Common myeloid progenitor, CD34-positive (primary cell): ENCODE measurements around the gene NASP.

Experiments
- CTCF ChIA-PET: fragments of 350-600 bp; sonication (Branson Sonifier 250); formaldehyde crosslinking; loops from one replicate; lab custom pipeline; 2021; ENCODE audit warnings: antibody characterized with exemption; lab: Charles Lee
- POLR2A ChIA-PET: fragments of 350-600 bp; sonication (Branson Sonifier 250); formaldehyde crosslinking; loops from one replicate; lab custom pipeline; 2021; ENCODE audit warnings: antibody characterized with exemption; lab: Charles Lee
- DNase-seq, 3 donors: peaks; one replicate each; pipeline versions ENCODE4 v3.0.0 to v3.0.0-alpha.2; 2013
- H3K27ac ChIP-seq, 2 experiments: 1 replicate in 1 of 2; 2 replicates in 1 of 2; pipeline ENCODE4 v1.7.0; 2013; ENCODE audit warnings: inconsistent platforms in 2 of 2, low read length in 2 of 2, mild to moderate bottlenecking in 2 of 2, low read depth in 1 of 2, moderate library complexity in 1 of 2; ENCODE audit not compliant: severe bottlenecking in 2 of 2, insufficient read depth in 1 of 2, poor library complexity in 1 of 2
- H3K27me3 ChIP-seq, 5 experiments: replicated peaks in 2 of 5; 1 replicate in 3 of 5; 2 replicates in 2 of 5; pipeline versions ENCODE4 v1.6.1 to v1.7.0; 2013; ENCODE audit warnings: low read length in 4 of 5, mild to moderate bottlenecking in 2 of 5, moderate library complexity in 2 of 5, inconsistent platforms in 1 of 5; ENCODE audit not compliant: insufficient read depth in 5 of 5, control insufficient read depth in 4 of 5
- H3K36me3 ChIP-seq, 4 experiments: 1 replicate in 2 of 4; 2 replicates in 2 of 4; pipeline versions ENCODE4 v1.6.1 to v1.7.0; 2013; ENCODE audit warnings: low read length in 3 of 4, control low read depth in 1 of 4, mild to moderate bottlenecking in 1 of 4; ENCODE audit not compliant: control insufficient read depth in 4 of 4, insufficient read depth in 4 of 4
- H3K4me1 ChIP-seq, 4 experiments: 1 replicate in 3 of 4; 2 replicates in 1 of 4; pipeline versions ENCODE4 v1.6.1 to v1.7.1; 2013; ENCODE audit warnings: low read length in 3 of 4, mild to moderate bottlenecking in 3 of 4, control low read depth in 1 of 4, inconsistent platforms in 1 of 4, moderate library complexity in 1 of 4; ENCODE audit not compliant: control insufficient read depth in 4 of 4, insufficient read depth in 4 of 4; ENCODE audit errors: control extremely low read depth in 1 of 4
- H3K4me3 ChIP-seq, 7 experiments: 1 replicate in 4 of 7; 2 replicates in 3 of 7; pipeline versions ENCODE4 v1.5.1 to v1.7.0; 2013; ENCODE audit warnings: mild to moderate bottlenecking in 7 of 7, low read length in 6 of 7, moderate library complexity in 6 of 7, inconsistent platforms in 2 of 7, low read depth in 2 of 7, control low read depth in 1 of 7; ENCODE audit not compliant: insufficient read depth in 4 of 7, control insufficient read depth in 1 of 7; ENCODE audit errors: extremely low read depth in 1 of 7
- H3K9me3 ChIP-seq, 5 experiments: 1 replicate in 4 of 5; 2 replicates in 1 of 5; pipeline versions ENCODE4 v1.6.1 to v1.7.1; 2013; ENCODE audit warnings: low read length in 4 of 5, mild to moderate bottlenecking in 2 of 5, inconsistent platforms in 1 of 5, low read depth in 1 of 5, moderate library complexity in 1 of 5; ENCODE audit not compliant: control insufficient read depth in 4 of 5, insufficient read depth in 2 of 5; ENCODE audit errors: control extremely low read depth in 1 of 5
- WGBS: methylation state at CpG from one replicate; pipeline ENCODE4 v1.1.5; 2013; ENCODE audit not compliant: insufficient coverage; 5-methylcytosine and 5-hydroxymethylcytosine counted together

The NASP gene

DNA sequence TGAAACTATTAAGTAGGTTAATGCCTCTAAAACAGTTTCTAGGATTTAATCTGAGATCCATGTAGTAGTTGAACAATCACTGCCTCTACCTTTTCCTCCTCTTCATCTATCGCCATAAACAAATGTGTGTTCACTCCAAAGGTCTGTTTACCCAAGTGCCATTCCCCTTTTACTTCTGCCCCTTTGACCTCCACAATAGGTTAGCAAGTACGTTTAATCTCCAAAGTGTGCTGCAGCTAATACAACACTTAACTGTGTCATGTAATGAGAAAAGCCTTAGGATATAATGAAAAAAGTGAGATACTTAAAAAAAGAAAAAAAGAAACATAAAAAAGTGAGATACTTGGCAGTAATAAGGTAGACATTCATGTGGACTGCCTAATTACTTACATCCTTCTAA lies 74.3 kb downstream of the NASP start:
- CTCF ChIA-PET, result interaction anchor here (0.8 to 1.3 kb wide), 3 partner anchors 21 to 96 kb away, joined by 3 read pairs; no protein-coding TSS in a partner anchor

DNA sequence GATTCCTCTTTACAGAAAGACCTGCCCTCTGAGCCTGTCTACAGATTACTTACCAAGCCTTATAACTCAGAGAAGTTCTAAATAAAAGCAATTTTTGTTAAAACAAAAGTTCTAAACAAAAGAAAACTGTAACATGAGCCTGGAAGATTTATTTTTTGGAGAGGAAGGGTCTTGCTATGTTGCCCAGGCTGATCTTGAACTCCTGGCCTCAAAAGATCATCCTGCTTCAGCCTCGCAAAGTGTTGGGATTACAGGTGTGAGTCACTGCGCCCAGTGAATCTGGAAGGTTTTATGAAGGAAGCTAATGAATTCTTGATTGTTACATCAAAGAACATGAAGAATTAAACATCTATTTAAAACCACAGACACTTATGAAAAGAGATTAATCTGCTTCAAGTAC lies 75.4 kb downstream of the NASP start:
- Histone ChIP-seq H3K27ac (no peak overlapping the region), H3K27me3 (no peaks in the 10 kb centered on the region), H3K9me3 (no peaks in the 10 kb centered on the region), H3K36me3 (peaks cover 28 to 67% (median 58%) of the 10 kb centered on the region in 4 experiments), H3K4me3 (no peak overlapping the region), H3K4me1 (no peaks in the 10 kb centered on the region)
- ChIA-PET CTCF (interaction anchor here (0.9 to 1.3 kb wide), 3 partner anchors 8 to 30 kb away, joined by 3 to 5 read pairs (median 4); no protein-coding TSS in a partner anchor), POLR2A (no interaction called here)
- DNase-seq, result no peak
- 100% methylated on average over 1 of the region's 2 CpGs for WGBS

More for the DNA sequence above, 74.3 kb downstream of the NASP start:
- DNase-seq, result no peak
- H3K4me1 ChIP-seq, result no peaks in the 10 kb centered on the region
- H3K4me3 ChIP-seq, result no peak overlapping the region
- WGBS, result no CpG with 5 or more reads among the region's 2 CpGs
- POLR2A ChIA-PET, result no interaction called here
- peaks cover 31 to 75% (median 65%) of the 10 kb centered on the region in 4 experiments for H3K36me3 ChIP-seq
- H3K27ac ChIP-seq, result no peak overlapping the region
- no peaks in the 10 kb centered on the region for H3K9me3 ChIP-seq
- no peaks in the 10 kb centered on the region for H3K27me3 ChIP-seq

GRCh38 chr1:45660336-45660735 lies 76.5 kb downstream of the NASP start:
- Histone ChIP-seq H3K27me3 (no peaks in the 10 kb centered on the region), H3K4me3 (no peak overlapping the region), H3K36me3 (peaks cover 25 to 55% (median 50%) of the 10 kb centered on the region in 4 experiments), H3K4me1 (no peaks in the 10 kb centered on the region), H3K9me3 (no peaks in the 10 kb centered on the region), H3K27ac (no peak overlapping the region)
- DNase-seq, result no peak
- ChIA-PET CTCF (interaction anchor here (0.6 kb wide), 1 partner anchor 316 kb away, joined by 3 read pairs; no protein-coding TSS in a partner anchor), POLR2A (no interaction called here)
- no CpG with 5 or more reads among the region's 2 CpGs for WGBS

GRCh38 chr1:45666836-45667235 lies 83.0 kb downstream of the NASP start:
- no peak overlapping the region for H3K27ac ChIP-seq
- H3K4me1 ChIP-seq, result peaks cover 0 to 1% (median 0%) of the 10 kb centered on the region in 4 experiments
- CTCF ChIA-PET, result no interaction called here
- no peaks in the 10 kb centered on the region for H3K27me3 ChIP-seq
- DNase-seq, result no peak
- H3K9me3 ChIP-seq, result no peaks in the 10 kb centered on the region
- no peak overlapping the region for H3K4me3 ChIP-seq
- POLR2A ChIA-PET, result no interaction called here
- H3K36me3 ChIP-seq, result peaks cover 0 to 9% (median 4%) of the 10 kb centered on the region in 4 experiments
- WGBS, result no CpG with 5 or more reads among the region's 2 CpGs

- Histone ChIP-seq H3K9me3 (no peaks in the 10 kb centered on the region), H3K27me3 (no peaks in the 10 kb centered on the region), H3K4me1 (peaks cover 0 to 1% (median 0%) of the 10 kb centered on the region in 4 experiments), H3K4me3 (no peak overlapping the region), H3K27ac (no peak overlapping the region), H3K36me3 (peaks cover 0 to 9% (median 4%) of the 10 kb centered on the region in 4 experiments)
- CTCF ChIA-PET, result interaction anchor here (2.5 kb wide), 1 partner anchor 15 kb away, joined by 10 read pairs; no protein-coding TSS in a partner anchor
- DNase-seq, result no peak
- POLR2A ChIA-PET, result no interaction called here
- 86% methylated on average over 4 of the region's 8 CpGs for WGBS
These were observed 83.7 kb downstream of the NASP start for GRCh38 chr1:45667321-45668111.
